Erythroblast (primary cell): ENCODE data around the gene SSBP2.

Experiments
- GATA1 ChIP-seq: IDR thresholded peaks from 2 replicates; pipeline ENCODE4 v1.6.1; 2011; ENCODE audit warnings: low read depth, mild to moderate bottlenecking, control low read depth, low read length, moderate library complexity
- POLR2A ChIP-seq: IDR thresholded peaks from 2 replicates; pipeline ENCODE4 v1.6.1; 2011; ENCODE audit warnings: mild to moderate bottlenecking, low read length

GRCh38 chr5:81639556-81639955, 111.3 kb downstream of the SSBP2 start:
- TF ChIP-seq POLR2A (no peak), GATA1 (no peak)
